Psoas muscle (tissue), 8 donors: Measurements from ENCODE around the gene GSTA1. TPM values are rescaled to one million over a fixed set of nuclear protein-coding genes. Genes with fewer than 3 reads are reported as not detected.
"Not testable (repeated sequence)": the region's sequence is repeated elsewhere in the genome, so short reads cannot be mapped to it uniquely, and the experiment has no call there.

ENCODE experiments used
- ATAC-seq, 4 donors: fragments of 200-7000 bp; cut with Tn5 transposase; one replicate each; pipeline ENCODE4 v1.9.1; 2020; ENCODE audit warnings: moderate library complexity in 3 of 4, mild to moderate bottlenecking in 2 of 4
- DNase-seq, 2 donors: peaks; one replicate each; pipeline ENCODE4 v3.0.0-alpha.2; 2020
- H3K27ac ChIP-seq: fragments of 200-600 bp; one replicate; pipeline ENCODE4 v1.8.0; 2022
- H3K27me3 ChIP-seq, 3 donors: fragments of 200-600 bp in 1 of 3; one replicate each; pipeline versions ENCODE4 v1.6.1 to v1.8.0; 2013 to 2022; ENCODE audit warnings: low read length in 2 of 3, mild to moderate bottlenecking in 2 of 3, moderate library complexity in 1 of 3; ENCODE audit not compliant: insufficient read depth in 3 of 3
- H3K36me3 ChIP-seq, 2 donors: fragments of 200-600 bp in 1 of 2; one replicate each; pipeline versions ENCODE4 v1.6.1 to v1.8.0; 2013 to 2022; ENCODE audit warnings: low read depth in 1 of 2, mild to moderate bottlenecking in 1 of 2, moderate library complexity in 1 of 2; ENCODE audit not compliant: insufficient read depth in 1 of 2
- H3K4me1 ChIP-seq: fragments of 200-600 bp; one replicate; pipeline ENCODE4 v1.8.0; 2022
- H3K4me3 ChIP-seq: fragments of 200-600 bp; one replicate; pipeline ENCODE4 v1.8.0; 2022; ENCODE audit warnings: mild to moderate bottlenecking
- H3K9me3 ChIP-seq: fragments of 200-600 bp; one replicate; pipeline ENCODE4 v1.8.0; 2022
- CTCF ChIP-seq: fragments of 200-600 bp; IDR thresholded peaks from one replicate; pipeline ENCODE4 v1.8.0; 2022; ENCODE audit warnings: antibody characterized with exemption
- WGBS, 3 donors: extraction: QIAGEN DNeasy Blood & Tissue Kit; methylation state at CpG; one replicate each; pipeline versions ENCODE4 v1.1.6 to v1.1.7; 2013; 5-methylcytosine and 5-hydroxymethylcytosine counted together
- intact Hi-C, 2 donors: fragments of 100-400 bp; cut with DNase I; formaldehyde crosslinking; loops; one replicate each; pipeline versions ENCODE4 v1.11.0 to v1.14.2; 2022
- polyA plus RNA-seq, 3 donors: library from polyadenylated mRNA; stranded (reverse); fragments of 200-250 nt; gene quantifications; one replicate each; pipeline ENCODE4 v1.2.3, GENCODE V29; 2013
- total RNA-seq, 4 donors: library from RNA; stranded (reverse); fragmentation: NEBNext Ultra II Directional in 2 of 4; extraction: Animal tissue kit (Norgen Biotek cat#: 25700) in 2 of 4; gene quantifications; one replicate each; pipeline versions ENCODE4 v1.2.1 to v1.2.4, GENCODE V29; 2021 to 2023
- donor health status: healthy with polysubstance abuse.
- donor health status: DM: no; HTN: no; CAD: no; lungs with moderate emphysema.
- donor health status: Bipolar disorder and iron deficiency.
- donor health status: healthy.
- donor health status: DM: yes; HTN: yes; CAD: no.
- donor health status: DM: no; HTN: no; CAD: no.
- donor health status: DM: no; HTN: no; CAD: no.
- donor health status: DM: yes; HTN: yes; CAD: no.

GSTA1 gene
- total and polyA plus RNA-seq, 7 donors = 0.10 to 1.6 (median 0.37) TPM; not detected in 3

- intact Hi-C loops = no loop called here
- 47 to 71% (median 59%) methylated on average over 2 of the region's 2 CpGs for WGBS, 3 donors
- no peak for ATAC-seq
These were observed 2.3 kb downstream of the GSTA1 start for GRCh38 chr6:52801188-52801841.

GRCh38 chr6:52799272-52799671, 4.3 kb downstream of the GSTA1 start:
- H3K4me1 ChIP-seq, H3K9me3 ChIP-seq, ATAC-seq, DNase-seq, H3K27me3 ChIP-seq, H3K4me3 ChIP-seq, H3K27ac ChIP-seq, intact Hi-C loops, H3K36me3 ChIP-seq: not testable (repeated sequence)
- 76 to 87% (median 79%) methylated on average over 1 of the region's 1 CpG for WGBS, 3 donors

More at GRCh38 chr6:52801188-52801841, 2.3 kb downstream of the GSTA1 start:
- H3K27me3 ChIP-seq = no peaks in the 10 kb centered on the region
- no peak overlapping the region for H3K27ac ChIP-seq
- no peak for DNase-seq
- H3K9me3 ChIP-seq = no peaks in the 10 kb centered on the region
- H3K4me3 ChIP-seq = no peak overlapping the region
- no peaks in the 10 kb centered on the region for H3K4me1 ChIP-seq
- no peaks in the 10 kb centered on the region for H3K36me3 ChIP-seq
- TF ChIP-seq CTCF = no peak

- DNase-seq, H3K27me3 ChIP-seq, intact Hi-C loops, H3K27ac ChIP-seq, H3K36me3 ChIP-seq, H3K9me3 ChIP-seq, ATAC-seq, H3K4me1 ChIP-seq, H3K4me3 ChIP-seq: not testable (repeated sequence)
- WGBS, 3 donors = 72 to 82% (median 80%) methylated on average over 2 of the region's 2 CpGs
These were observed 9.2 kb downstream of the GSTA1 start for GRCh38 chr6:52794366-52794765.

- DNase-seq (no peak), ATAC-seq (no peak)
- Histone ChIP-seq H3K27ac (no peak overlapping the region), H3K4me1 (no peaks in the 10 kb centered on the region), H3K9me3 (no peaks in the 10 kb centered on the region), H3K4me3 (no peak overlapping the region), H3K36me3 (no peaks in the 10 kb centered on the region), H3K27me3 (no peaks in the 10 kb centered on the region)
- 0% methylated on average over 1 of the region's 1 CpG for WGBS, 3 donors
- no peak for TF ChIP-seq CTCF
- intact Hi-C loops = no loop called here
These were observed 12.8 kb downstream of the GSTA1 start for GRCh38 chr6:52790861-52791260.

GRCh38 chr6:52789658-52790057, 14.0 kb downstream of the GSTA1 start:
- H3K4me3 ChIP-seq, H3K27me3 ChIP-seq, ATAC-seq, H3K4me1 ChIP-seq, intact Hi-C loops, H3K36me3 ChIP-seq, DNase-seq, H3K9me3 ChIP-seq, H3K27ac ChIP-seq: not testable (repeated sequence)
- 83 to 92% (median 85%) methylated on average over 1 of the region's 1 CpG for WGBS, 3 donors

- Histone ChIP-seq H3K4me1 (no peaks in the 10 kb centered on the region), H3K4me3 (no peak overlapping the region), H3K36me3 (no peaks in the 10 kb centered on the region), H3K27ac (no peak overlapping the region), H3K9me3 (no peaks in the 10 kb centered on the region), H3K27me3 (no peaks in the 10 kb centered on the region)
- no peak for ATAC-seq
- 61 to 78% (median 74%) methylated on average over 3 of the region's 3 CpGs for WGBS, 3 donors
- no peak for DNase-seq
- TF ChIP-seq CTCF = no peak
- intact Hi-C loops = no loop called here
These were observed 15.1 kb downstream of the GSTA1 start for GRCh38 chr6:52788478-52788877.
